SIG-M5 treated with dmso at 0.1 percent for 504 hours (cell line): ENCODE data around the gene RIOK2.

ENCODE experiments used
- DNase-seq: peaks from one replicate; lab custom pipeline; 2025; ENCODE audit not compliant: unreplicated experiment; lab: John Stamatoyannopoulos, UW

The RIOK2 gene

GRCh38 chr5:97127727-97128126 is 55.3 kb downstream of the RIOK2 start:
- no peak for DNase-seq

DNA sequence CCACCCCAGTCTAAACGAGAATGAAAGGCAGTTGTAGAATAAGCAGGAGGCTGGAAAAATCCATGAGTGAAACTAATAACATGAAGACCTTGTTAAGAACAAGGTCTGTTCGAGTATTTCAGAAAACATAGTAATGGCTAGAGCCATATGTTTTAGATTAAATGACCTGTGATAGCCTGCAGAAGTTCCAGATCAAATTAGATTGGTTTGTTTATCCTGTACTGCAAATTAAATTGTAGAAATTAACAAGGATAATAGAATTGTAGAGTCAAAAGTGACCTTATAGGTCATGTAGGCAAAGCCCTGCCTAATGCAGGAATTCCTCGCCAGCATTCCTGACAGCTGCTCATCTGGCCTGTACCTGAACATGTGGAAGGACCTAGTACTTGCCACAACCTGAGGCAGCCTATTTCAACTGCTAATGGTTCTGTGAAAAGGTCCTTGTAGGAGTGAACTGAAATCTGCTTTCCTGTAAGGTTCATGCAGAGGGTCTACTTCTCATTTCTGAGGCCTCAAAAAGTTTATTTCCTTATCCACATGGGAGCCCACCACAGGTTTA is 57.8 kb downstream of the RIOK2 start:
- no peak for DNase-seq

DNA sequence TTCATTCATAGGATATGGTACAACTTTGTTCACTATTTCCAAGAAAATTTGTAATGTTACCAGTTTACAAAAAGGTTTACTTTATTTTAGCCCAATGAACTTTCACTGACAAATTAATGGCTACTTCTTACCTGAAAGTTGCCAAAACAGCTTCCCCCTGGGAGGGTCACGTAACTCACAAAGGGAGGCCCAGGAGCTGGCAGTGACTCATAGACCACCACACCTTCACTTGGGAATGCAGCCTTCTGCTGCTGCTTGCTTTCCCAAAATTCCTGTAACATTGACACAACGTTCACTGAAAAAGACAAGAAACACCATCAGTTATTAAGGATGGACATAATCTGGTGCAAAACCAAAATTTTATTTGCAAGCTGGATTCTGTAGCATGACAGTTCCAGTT is 58.7 kb downstream of the RIOK2 start:
- DNase-seq = no peak

GRCh38 chr5:97121848-97122247 is 61.2 kb downstream of the RIOK2 start:
- no peak for DNase-seq

- no peak for DNase-seq
These were observed 62.9 kb downstream of the RIOK2 start for GRCh38 chr5:97120195-97120594.

GRCh38 chr5:97119007-97119390 is 64.0 kb downstream of the RIOK2 start:
- DNase-seq = no peak

DNA sequence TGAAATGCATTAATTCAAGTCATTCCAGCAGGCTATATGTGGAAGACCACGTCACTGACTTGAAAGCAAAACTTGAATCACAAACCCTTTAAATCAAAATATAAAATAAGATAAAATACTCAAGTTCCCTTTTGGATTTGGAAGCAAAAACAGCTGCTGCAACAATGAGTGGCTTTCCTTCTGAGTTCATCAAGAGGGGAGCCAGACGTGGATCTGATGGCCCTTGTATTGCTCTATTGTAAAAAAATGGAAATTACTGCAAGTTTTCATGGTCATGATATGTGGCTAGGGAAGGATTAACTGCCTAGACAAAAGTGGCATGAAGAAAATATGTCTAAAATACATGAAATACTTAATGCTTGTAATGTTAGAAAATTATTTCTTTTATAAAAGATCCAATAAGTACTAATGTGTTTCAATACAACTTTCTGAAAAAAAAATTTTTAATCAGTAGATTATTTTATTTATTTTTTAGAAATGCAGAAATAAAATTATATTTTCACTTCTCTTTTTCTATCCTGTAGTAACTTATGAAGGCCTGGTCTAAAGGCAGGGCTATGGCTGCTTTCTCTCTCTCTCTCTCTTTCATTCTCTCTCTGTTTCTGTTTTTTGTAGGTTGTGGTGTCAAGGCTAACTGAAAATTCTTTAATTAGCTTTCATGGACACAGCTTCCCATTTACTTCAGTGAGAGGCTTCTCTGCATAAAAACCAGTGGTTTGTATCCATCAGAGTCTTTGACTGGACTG is 64.6 kb downstream of the RIOK2 start:
- DNase-seq = peak; percentile 59

DNA sequence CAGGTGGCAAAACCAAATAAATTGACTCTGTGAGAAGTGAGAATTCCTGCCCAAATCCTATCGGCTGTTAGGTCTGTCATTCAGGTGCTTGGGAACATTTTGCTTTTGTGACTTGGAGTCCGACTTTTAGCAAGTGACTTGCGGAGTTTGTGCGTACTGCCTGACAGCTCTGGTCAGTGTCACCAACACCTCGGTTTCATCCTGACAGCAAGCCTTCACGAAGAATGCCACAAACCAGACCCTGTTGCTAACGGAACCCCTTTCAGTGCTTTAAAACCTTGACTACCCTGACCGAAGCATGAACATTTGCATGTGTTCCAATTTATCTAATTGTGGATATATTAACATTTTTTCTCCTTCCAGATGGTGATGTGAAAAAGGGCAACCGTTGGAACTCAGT is 67.1 kb downstream of the RIOK2 start:
- DNase-seq = no peak

- no peak for DNase-seq
These were observed 70.8 kb downstream of the RIOK2 start for GRCh38 chr5:97112230-97112629.

GRCh38 chr5:97111616-97112015 is 71.4 kb downstream of the RIOK2 start:
- no peak for DNase-seq

DNA sequence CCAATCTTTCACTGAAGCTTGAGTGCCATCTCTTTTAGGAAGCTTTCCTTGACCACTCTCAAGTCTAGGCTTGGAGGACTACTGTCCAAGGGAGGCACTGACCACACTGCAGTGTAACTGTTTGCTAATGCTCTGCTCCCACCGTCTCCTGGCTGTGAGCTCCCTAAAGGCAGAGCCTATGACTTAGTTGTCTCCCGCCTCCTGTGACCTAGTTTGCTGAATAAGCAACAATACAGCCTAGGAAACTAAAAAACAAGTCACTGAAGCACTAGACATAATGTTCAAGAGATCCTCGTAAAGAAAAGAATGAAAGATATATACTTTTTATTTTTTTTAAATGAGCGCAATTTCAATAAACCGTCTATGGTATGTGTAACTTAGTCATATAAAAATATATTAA is 72.0 kb downstream of the RIOK2 start:
- no peak for DNase-seq
